HG02981 (cell line): ENCODE results near the gene ABHD17A.

Source experiments
- ATAC-seq: cut with Tn5 transposase; IDR thresholded peaks from one replicate; pipeline ENCODE4 v1.9.1; 2021; ENCODE audit warnings: mild to moderate bottlenecking, moderate library complexity; ENCODE audit not compliant: unreplicated experiment

Gene ABHD17A

DNA sequence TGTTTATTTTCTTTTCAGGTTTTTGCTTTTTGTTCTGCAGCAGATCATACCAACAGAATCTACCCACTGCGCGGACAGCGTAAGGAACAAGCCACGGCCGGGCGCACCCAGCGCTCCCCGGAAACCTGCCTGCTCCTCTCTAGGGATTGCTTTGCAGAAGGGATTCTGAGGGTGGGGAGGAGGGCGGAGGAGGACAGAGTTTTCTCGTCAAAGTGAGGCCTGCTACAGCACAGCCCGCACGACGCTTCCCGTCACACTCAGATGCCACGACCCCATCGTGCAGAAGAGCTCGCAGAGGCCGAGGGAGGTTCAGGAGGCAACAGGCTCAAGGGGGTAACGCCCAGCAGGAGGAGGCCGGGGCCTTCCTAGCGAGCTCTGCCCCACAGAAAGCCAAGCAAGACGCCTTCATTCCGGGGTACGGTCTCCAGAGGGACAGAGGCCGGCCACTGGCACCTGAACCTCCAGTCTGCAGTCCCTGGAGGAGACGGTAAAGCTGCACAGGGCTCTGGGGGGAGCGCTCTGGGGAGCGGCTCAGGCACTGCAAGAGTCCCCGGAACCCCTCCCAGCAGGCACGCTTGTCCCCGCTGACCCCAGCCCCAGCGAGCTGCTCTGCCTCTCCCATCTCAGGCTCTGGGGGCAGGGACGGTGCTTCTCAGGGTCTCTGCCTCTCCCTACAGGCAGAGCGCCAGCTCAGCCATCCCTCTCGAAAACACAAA is 43.9 kb downstream of the ABHD17A start:
- no peak for ATAC-seq

DNA sequence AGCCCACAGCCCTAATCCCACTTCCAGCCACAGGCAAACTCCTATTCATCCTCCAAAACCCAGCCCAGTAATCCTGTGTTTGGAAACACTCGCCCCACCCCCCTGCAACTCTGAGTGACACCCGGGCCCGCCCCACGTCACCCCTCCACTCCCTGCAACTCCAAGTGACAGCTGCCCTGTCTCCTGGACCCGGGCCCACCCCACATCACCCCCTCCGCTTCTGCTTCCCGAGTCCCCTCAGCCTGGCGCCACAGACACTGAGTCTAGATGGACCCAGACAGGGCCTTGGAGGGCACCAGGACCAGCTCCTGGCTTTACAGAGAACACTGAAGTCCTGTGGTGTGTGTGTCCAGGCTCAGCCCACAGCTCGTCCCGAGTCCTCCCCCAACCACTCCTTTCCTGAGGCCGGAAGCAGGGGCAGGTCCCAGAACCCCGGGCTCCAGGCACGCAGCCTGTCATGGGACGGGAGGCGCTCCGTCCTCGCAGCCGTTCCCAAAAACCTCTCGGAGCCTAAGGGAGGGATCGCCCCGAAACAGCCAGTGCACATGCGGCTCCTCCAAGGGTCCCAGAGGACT is 44.7 kb downstream of the ABHD17A start:
- no peak for ATAC-seq

DNA sequence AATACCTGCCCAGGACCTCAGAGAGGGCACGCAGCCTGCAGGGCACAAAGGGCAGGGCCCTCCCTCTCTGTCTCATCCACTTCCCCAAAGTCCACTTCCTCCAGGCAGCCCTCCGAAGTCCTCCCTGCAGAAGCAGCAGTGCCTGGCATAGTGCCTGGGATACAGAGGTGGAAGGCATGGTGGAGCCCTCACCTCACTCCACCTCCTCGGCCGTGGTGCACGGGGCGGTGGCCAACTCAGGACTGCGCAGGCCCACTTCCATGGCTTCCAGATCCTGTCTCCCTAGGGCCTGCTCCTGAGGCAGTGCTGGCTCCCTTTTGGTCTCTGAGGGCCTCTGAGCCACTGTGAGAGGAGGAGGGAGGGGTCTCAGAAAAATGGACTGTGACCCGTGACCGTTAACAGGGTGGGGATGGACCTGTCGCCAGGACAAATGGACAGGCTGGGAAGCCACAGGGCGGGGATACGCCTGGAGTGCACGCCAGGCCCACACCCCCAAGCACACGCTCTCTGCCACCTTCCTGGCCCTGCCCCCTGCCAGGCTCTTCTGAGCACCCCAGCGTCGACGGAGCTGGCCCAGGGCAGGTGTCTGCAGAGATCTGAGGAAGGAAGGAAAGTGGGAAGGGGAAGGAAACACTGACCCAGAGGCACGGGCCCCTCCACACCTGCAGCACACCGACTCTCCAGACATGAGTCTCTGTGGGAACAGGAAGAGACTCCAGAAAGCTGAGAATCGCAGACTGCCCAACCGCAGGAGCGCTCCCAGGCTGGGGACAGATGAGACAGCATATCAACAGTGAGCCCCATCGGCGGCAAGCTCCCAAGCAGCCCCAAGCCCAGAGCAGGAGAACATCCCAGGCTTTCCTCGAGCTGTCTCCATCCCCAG is 45.4 kb downstream of the ABHD17A start:
- ATAC-seq = no peak

DNA sequence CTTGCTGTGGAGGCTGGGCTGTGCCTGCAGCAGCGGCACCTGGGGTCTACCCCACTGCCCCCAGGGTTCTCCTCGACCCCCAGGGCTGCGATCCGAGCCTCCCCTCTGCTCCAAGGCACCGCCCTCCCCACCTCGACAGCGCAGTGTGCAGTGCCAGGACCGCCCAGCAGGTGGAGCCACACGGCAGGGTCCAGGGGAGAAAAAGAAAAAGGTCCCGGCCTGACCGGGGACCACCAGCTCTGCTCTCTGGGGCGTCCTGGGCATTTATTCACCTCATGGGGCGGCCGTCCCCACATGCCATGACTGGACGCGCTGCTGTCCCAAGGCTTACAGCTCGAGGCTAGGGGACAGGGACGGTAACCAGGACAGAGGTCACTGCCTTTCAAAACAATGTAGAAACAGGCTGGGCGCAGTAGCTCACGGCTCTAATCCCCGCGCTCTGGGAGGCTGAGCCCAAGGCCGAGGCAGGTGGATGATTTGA is 47.6 kb downstream of the ABHD17A start:
- ATAC-seq = no peak

DNA sequence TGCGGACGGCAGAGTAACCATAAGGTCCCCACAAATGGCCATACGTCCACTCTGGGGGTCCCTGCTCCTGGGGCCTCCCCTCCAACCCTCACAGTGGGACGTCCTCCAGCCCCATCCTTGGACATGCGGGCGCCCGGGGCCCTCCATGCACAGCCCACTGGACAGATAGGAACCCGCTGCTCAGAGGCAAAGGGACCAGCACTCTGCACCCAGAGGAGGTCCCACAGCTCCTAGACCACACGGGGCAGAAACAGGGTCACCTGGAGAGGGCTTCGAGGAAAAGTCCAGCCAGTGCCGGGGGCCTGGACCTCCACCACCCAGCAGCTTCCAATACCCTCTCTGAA is 48.1 kb downstream of the ABHD17A start:
- no peak for ATAC-seq

DNA sequence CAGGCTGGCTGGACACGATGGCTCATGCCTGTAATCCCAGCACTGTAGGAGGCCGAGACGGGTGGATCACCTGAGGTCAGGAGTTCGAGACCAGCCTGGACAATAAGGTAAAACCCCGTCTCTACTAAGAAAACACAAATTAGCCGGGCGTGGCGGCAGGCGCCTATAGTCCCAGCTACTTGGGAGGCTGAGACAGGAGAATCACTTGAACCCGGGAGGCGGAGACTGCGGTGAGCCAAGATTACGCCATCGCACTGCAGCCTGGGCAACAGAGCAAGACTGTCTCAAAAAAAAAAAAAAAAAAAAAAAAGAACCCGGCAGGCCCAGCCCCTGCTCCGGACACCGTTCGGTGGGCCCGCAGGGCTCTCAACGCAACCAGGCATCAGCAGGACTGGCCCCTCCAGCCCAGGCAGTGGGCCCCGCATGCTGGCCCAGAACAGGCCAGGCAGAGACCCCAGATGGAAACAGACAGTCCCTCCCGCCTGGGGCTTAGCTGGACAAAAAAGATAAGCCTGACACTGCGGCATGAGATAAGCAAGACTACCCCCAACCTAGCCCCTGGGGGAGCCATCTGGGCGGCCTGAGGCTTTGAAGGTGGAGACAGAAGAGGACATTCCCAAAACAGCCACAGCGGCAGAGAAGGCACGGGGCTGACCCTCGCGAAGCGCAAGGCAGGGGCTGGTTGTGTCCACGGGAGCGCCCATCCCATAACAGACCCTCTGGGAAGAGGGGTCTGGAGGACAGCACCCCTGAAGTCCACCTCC is 48.7 kb downstream of the ABHD17A start:
- ATAC-seq = no peak

DNA sequence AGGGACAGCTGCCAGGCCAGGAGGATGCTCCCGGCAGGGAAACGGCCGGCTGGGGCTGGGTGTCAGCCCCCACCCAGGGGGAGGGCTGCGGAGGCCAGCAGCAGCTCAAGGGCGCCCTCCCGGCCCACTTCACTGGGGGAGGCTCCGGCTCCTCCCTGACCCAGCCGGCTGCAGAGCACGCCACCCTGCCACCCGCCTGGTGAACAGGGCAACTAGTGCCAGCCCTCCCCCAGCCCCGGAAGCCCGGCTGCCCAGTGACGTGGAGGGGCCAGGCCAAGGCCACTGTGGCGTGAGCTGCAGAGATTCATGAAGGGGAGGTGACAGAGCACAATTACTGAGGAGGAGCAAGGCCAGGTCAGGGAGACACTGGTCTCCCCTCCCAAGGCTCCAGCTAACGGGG is 51.8 kb downstream of the ABHD17A start:
- ATAC-seq = no peak

DNA sequence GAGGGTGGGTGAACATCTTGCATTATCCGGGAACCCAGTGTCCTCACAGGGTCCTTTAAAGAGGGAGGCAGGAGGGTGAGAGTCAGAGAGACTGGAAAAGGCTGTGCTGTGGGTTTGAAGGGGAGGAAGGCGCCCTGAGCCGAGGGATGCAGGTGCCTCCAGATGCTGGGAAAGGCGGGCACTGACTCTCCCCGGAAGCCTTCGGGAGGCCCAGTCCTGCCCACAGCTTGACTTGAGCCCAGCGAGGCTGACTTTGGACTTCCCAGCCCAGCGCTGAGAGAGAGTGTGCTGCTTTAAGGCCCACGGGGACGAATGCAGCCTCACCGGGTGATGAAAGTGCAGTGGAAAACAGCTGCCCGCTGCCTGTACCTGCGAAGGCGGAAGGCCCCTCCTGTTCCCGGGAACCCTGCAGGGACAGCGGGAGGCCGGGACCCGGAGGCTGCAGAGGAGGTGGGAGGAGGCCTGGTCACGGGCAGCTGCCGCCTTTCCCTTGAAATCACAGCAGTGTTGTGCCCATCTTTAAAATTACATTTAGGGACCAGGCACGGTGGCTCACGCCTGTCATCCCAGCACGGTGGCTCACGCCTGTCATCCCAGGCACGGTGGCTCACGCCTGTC is 53.1 kb downstream of the ABHD17A start:
- no peak for ATAC-seq

DNA sequence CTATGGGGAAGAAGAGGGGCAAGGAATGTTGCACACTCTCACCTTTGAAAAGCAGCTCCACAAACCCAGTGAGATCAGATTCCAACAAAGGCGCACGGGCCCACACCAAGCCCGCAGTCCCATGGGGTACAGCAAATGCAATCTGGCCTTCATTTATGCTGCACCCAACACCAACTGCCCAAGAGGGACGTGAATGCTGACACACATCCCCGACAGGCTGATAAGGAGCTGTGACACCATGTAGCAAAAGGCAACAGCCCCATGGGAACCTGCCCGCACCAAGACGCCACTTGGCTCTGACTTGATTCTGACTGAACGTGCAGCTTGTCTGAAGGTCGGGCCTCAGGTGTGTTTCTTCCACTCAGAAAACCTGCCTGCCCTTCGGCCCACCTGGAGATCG is 54.3 kb downstream of the ABHD17A start:
- ATAC-seq = no peak

DNA sequence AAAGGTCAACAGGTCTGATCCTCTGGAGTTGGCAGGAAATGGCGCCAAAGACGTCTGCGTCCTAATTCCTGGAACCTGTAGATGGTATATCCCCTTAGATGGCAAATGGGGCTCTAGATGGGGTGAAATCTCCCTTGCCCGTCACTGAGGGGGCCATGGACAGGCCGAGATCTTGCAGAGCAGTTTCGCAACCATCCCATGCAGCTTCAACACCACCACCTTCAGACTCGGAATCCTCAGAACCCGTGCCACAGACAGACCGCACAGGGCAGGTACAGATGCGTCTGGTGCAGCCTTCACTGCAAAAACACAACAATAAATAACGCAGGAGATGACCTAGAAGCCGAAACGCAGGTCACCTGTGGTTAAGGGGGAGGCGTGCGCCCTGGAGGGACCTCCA is 54.7 kb downstream of the ABHD17A start:
- ATAC-seq = no peak

DNA sequence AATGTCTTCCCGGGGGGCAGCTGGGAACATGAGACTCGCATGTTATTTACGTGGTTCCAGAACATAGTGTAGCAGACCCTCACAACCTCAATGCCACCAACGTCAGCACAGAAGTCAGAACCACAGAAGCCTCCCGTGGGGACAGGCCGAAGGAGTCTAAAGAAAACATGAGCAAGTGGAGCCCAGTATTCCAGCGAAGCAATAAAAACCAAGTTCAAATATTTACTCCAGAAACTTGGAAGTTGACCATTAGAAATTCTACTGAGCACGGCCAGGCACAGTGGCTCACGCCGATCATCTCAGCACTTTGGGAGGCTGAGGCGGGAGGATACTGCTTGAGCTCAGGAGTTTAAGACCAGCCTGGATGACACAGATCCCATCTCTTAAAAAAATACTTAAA is 55.3 kb downstream of the ABHD17A start:
- ATAC-seq = no peak

DNA sequence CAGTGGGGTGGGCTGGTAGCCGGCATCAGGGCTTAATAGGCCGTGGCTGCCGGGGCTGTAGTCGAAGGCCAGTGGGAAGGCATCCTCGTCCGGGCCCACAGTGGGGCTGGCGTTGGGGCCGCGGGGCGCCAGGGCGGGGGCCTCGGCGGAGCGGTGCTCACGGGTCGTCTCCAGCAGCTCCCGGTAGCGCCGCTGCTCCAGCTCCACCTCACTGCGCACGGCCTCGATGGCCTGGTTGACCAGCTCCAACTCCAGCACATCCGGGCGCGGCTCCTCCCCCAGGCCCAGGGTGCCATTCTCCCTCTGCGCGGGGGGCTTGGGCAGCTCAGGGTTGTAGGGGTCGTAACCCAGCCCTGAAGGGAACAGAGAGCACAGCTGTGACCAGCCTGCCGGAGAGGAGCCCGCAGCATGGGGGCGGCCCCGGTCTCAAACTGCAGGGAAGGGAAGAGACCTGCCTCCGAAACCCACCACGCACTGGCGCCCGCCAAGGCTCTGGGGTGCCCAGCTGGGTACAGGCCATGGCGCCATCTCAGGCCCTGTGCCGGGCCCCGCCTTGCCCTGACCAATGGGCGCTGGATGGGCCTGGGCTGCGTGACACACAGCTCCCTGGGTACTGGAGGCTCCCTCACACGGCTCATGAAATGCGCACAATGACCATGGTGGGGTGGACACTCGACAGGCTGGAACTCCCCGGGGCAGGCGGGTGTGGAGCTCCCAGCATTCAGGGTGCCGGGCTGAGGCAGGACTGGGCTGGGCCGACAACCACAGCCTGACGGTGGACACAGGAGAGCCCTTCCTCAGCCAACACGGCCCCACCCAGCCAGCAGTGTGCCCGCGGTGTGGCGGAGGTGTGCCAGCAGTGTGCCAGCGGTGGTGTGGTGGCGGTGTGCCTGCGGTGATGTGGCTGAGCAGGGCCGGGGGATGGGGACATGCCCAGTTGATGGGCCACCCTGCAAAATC is 56.7 kb downstream of the ABHD17A start:
- no peak for ATAC-seq

DNA sequence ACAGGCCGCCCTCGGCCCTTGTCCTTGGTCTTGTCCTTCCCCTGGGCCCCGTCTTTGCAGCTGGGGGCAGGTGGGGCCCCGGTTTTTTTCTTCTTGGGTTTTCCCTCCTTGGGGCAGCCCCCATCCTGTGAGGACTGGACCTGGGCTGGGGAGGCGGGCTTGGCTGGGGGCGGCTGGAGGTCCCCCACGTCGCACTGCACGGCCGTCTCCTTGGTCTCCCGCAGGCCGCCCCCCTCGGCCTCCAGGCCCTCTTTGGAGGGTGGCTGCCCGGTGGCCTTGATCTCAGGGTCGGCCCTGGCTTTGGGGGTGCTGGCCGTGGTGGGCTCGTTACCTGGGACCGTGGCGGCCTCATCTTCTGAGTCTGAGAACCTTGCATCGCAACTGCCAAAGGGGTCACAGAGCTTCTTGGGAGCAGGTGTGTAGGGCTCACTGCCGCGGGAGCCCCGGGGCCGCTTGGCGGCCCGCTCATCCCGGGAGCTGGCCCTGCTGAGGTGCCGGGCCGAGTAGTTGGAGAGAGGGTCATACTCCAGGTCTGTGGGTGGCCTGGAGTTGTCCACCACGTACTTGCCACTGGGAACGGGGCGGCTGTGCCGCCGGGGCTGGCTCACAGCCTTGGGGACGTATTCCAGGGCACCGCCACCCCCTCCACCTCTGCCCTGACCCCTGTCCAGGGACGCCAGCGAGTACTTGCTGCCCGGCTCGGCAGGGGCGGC is 57.6 kb downstream of the ABHD17A start:
- ATAC-seq = no peak
